Myocyte (in vitro differentiated cells): ENCODE measurements around the gene RNF225. TPM values are rescaled to one million over a fixed set of nuclear protein-coding genes. Genes with fewer than 3 reads are reported as not detected.
"Not testable (repeated sequence)": the region's sequence is repeated elsewhere in the genome, so short reads cannot be mapped to it uniquely, and the experiment has no call there.

ENCODE experiments used
- DNase-seq: peaks from one replicate; pipeline ENCODE4 v3.0.0-alpha.2; 2012; ENCODE audit warnings: low read depth
- total RNA-seq: library from RNA; depleted of rRNA; stranded (reverse); fragments of >200 nt; gene quantifications from 2 replicates; pipeline ENCODE4 v1.2.3, GENCODE V29; 2014

Gene RNF225
- total RNA-seq, 1 donor from 2014 or later, result not detected

DNA sequence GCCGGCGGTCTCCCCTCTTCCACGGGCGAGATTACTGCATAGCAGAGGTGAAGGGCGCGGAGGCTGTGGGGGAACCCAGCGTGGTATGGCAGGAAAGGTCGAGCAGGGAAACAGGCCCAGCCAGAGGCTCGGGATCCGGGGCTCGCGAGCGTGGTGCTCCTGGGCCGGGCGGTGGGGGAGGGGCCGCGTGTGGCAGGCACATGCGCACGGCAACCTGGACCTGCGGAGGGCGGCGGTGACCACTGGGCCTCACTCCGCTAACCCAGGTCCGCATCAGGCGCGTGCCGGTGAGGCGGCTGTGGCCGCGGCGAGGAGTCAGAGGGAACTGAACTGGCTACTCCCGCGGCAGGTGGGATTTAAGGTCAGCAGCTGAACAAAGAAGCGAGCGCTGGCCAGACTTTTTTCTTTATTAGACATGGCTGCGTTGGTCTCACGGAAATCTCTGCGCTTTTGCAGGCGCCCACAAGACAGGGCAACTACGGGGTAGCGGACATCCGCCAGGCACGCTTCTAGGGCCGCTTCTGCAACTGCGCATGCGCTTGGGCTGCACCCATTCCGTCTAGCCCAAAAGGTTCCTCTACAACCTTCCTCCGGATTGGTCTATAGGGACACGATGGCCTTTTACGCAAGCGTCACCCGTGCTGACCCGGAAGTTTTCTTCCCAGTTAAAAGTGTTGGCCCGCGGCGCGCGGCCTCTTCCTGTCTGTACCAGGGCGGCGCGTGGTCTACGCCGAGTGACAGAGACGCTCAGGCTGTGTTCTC, 8.7 kb upstream of the RNF225 start, which contains the start of gene RPS5:
RPS5 (plus strand) TSS at position 694 of the 762 bp plus-strand sequence. CDS start 869 bp downstream, outside the sequence.
- peak; percentile 99 for DNase-seq

DNA sequence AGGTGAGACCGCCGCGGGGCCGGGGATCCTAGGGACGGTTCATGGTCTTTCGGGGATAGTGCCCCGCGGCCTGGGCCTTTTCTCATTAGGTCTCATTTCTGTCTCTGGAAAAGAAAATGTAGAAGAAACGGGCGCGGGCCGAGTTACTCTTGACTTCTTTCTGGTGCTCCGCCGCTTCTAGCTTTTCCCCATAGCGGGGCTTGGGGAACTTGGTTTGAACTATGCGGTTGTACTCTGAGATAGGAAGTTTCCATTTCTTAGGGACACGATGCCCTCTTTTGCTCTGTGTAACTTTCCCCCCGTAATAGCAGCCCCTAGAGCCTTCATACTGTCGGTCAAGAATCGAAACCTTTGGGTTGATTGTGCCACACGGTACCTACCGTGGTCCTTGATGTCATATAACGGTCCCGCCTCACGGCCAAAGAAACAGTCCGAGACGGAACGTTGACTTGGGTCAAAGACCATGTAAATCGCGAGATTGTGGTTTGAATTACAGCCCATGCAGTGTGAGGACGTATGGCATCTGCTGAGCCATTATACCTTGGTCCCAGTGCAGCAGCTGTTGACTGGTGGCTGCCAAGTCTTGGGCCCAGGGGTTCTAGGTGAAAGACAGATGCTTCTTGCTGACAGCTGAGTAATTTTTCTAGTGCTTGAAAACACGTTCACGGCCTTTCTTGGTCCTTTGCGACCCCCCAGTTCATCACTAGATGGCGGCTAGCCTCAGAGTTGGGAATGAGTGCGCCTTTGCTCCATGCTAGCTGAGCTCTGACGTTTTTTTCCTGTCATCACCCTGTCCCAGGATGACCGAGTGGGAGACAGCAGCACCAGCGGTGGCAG, 7.9 kb upstream of the RNF225 start:
- DNase-seq, result peak; percentile 47

- no peak for DNase-seq
Measured at GRCh38 chr19:58388175-58388526, 7.3 kb upstream of the RNF225 start.

- DNase-seq, result no peak
Measured at GRCh38 chr19:58392945-58393724, 2.3 kb upstream of the RNF225 start.

DNA sequence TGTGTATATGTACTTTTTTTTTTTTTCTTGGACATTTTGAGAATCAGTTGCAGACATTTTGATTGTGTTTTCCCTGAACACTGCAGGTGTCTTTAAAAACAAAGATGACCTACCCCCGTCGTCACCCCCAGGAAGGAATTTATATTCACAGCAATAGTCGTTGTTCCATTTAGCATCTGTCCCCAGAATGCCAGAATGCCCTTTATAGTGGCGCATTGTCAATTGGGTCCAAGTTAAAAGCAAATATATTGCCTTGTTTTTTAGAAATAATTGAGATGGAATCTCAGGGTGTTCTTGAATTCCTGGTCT, 1.8 kb upstream of the RNF225 start:
- no peak for DNase-seq

GRCh38 chr19:58394821-58395219, 636 bp upstream of the RNF225 start:
- DNase-seq, result no peak

DNA sequence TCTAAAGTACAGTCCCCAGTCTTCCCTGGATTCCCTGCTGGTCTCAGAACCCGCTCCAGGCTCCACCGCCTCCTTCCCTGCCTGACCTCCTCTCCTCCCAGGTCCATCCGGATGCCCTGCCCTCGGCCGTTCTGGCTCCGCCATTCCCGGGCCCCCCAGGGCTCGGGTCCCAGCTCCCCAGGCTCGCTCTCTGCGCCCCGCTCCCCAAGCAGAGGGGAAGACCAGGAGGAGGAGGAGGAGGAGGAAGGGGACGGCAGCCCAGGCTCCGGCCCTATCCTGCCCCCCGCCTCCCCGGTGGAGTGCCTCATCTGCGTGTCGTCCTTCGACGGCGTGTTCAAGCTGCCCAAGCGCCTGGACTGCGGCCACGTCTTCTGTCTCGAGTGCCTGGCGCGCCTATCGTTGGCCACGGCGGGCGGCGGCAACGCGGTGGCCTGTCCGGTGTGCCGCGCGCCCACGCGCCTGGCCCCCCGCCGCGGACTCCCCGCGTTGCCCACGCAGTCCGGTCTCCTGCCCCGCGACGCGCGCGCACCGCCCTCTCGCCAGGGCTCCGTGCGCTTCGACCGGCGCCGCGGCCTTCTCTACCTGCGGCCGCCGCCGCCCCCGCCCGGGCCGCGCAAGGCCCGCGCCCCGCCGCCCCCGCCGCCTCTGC, 647 bp downstream of the RNF225 start:
- DNase-seq, result no peak

DNA sequence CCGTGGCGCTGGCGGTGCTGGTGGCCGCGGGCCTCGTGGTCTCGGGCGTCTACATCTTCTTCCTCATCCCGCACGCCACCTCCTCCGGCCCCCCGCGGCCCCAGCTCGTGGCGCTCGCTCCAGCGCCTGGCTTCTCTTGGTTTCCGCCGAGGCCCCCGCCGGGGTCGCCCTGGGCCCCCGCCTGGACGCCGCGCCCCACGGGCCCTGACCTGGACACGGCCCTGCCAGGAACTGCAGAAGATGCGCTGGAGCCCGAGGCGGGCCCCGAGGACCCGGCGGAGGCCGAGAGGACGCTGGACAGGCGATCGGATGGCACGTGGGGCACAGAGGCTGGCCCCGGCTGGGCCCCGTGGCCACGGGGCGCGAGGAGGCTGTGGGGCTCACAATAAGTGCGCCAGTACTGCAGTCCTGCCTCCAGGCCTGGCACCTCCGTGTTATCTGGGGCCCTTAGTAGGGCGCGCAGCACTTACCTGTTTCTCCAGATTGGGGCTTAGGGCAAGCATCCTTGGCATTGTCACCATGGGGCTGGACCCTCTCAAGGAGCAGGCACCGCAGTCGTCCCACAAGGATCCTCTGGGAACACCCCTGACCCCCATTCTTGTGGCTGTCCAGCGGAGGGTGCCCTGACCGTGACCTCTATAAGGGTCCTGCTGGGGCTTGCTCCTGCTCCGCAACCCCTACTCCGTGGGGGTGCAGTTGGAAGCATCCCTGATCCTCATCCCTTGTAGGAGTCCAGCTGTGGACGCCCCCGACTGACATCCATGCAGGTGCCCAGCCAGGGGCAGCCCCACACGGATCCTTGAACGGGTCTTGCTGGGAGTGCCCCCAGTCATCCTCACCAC, 1.5 kb downstream of the RNF225 start:
- DNase-seq, result no peak

DNA sequence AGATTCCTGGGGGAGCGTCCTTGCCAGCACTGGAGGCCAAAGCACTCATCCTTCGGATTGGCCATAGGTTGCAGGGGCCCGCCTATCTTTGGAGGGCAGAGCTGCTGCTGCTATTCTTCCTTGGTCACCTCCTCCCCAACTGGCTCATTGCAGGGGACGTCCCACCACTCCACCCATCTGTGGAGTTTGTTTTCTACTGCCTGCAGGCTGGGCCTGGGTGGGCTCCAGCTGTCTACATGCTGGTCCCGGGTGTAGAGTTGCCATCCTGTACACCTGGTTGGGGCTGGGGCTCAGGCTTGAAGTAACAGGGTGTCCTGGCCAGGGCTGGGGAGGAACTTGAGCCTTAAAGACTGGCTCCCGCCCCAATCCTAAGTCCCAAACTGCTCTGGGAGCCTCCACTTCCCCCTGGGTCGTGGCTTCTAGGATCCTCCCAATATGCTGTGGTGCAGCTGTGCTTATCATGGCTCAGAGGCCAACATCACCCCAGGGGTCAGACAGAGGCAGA, 2.1 kb downstream of the RNF225 start:
- no peak for DNase-seq

GRCh38 chr19:58398087-58398486, 2.6 kb downstream of the RNF225 start:
- DNase-seq, result no peak

DNA sequence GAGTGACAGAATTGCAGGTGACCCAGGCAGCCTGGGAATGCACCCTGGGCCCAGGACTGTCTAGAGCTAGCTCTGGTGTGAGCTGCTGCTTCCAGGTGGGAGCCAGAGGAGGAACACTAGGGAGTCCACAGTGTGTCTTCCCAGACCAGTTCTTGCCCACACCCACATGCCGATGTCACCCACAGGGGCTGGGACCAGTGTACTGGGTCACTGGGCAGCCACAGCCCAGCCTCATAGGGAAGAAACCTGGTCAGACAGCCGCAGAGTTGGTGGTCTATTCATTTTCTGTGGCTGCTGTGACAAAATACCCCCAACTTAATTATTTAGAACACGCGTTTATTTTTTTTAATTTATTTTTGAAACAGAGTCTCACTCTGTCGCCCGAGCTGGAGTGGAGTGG, 3.1 kb downstream of the RNF225 start:
- no peak for DNase-seq

GRCh38 chr19:58399903-58400302, 4.4 kb downstream of the RNF225 start:
- DNase-seq, result no peak

DNA sequence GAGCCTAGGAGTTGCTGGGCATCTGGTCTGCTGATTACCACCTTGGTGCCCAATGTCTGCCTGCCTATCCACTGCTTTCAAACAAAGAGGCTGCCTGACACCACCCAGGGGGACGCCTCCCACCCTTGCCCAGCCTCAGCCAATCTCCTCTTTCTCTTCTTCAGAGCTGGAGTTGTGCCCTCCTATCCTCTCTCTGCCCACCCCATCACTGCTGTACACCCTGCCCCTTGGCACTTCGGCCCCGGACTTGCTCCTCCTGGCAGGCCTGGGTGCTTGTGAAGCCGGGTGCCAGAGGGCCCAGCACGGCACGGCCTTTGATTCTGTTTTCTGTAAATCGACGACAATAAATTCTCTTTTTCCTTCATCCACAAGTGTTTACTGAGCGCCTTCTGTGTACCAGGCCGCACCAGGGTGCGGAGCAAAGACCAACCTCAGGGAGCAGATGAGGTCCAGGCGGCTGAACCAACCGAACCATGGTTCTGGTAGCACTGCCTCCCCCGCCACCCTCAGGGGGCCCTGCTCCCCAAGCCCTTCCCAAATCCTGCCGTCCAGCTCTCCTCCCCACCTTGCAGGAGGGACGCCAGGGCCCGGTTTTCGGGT, 5.0 kb downstream of the RNF225 start:
- no peak for DNase-seq

- DNase-seq, result peak; percentile 99
Measured at GRCh38 chr19:58400916-58401839, 5.7 kb downstream of the RNF225 start.

GRCh38 chr19:58401840-58402421, 6.5 kb downstream of the RNF225 start:
- DNase-seq, result no peak

DNA sequence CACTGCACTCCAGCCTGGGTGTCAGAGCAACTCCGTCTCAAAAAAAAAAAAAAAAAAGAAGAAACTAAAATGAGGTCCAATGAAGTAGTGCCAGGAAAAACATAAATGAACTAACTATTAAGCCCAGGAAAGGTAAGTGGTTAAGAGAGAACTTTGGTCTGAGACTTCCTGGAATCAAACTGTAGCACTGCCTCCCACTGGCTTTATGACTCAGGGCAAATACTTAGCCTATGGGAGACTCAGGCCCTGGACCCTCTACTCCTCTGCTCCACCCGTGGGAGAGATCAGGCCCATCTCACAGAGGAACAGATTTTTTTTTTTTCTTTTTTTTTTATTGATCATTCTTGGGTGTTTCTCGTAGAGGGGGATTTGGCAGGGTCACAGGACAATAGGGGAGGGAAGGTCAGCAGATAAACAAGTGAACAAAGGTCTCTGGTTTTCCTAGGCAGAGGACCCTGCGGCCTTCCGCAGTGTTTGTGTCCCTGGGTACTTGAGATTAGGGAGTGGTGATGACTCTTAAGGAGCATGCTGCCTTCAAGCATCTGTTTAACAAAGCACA, 8.5 kb downstream of the RNF225 start:
- DNase-seq, result not testable (repeated sequence)

DNA sequence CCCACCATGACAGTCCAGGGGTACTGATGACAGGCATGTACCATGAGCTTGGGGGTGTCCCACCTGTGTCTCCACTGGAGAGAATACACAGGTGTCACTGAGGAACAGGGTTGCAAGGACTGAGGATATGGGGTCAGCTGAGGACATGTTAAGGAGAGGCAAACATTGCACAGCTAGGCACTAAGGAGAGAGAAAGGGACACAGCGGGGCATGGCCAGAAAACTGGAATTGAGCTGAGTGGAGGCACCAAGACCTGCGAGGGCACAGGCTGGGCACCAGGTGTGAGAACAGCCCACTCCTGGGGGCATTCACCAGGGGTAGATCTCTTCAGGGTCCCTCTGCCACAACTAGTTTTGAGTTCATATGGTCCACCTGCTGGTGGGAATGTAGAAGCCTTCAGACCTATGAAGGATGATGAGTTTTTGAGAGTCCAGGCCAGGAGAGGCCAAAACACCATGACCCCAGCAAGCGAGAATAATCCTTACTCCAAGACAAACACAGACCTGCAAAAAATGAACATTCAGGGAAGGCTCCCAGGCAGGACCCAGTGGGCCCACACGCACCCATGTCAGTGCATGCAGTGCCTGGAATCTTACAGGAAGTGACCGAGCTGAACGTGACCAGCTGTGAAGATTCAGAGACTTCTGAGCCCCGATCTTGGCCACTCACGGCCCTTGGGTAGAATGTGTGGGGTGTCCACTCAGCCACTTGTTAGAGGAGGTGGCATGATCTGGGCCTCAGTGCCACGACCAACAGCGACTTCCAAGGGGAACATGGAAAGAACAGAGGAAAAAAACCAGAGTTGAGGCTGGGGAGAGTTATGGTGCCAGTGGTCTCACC, 11.6 kb downstream of the RNF225 start:
- DNase-seq, result no peak
